Right atrium auricular region (tissue), 2 donors: ENCODE data around the gene EBPL. TPM values are rescaled to one million over a fixed set of nuclear protein-coding genes. Genes with fewer than 3 reads are reported as not detected.
A peak's percentile ranks its signal among the peaks of the same experiment; 100 is the strongest.

Experiments
- DNase-seq: peaks from one replicate; pipeline ENCODE4 v3.0.0-alpha.2; 2019; ENCODE audit warnings: low spot score
- H3K27ac ChIP-seq, 2 donors: fragments of 200-600 bp; sonication (generic); 1 replicate in 1 of 2; 2 replicates in 1 of 2; pipeline ENCODE4 v1.5.1; 2016 to 2019
- H3K27me3 ChIP-seq, 2 donors: fragments of 200-600 bp; sonication (generic); one replicate each; pipeline versions ENCODE4 v1.5.1 to v1.6.0; 2017 to 2019
- H3K36me3 ChIP-seq: fragments of 200-600 bp; sonication (generic); one replicate; pipeline ENCODE4 v1.5.1; 2016
- H3K4me1 ChIP-seq, 2 donors: fragments of 200-600 bp; sonication (generic); one replicate each; pipeline versions ENCODE4 v1.5.1 to v1.6.0; 2017 to 2019
- H3K4me3 ChIP-seq, 2 donors: fragments of 200-600 bp; sonication (generic); 1 replicate in 1 of 2; 2 replicates in 1 of 2; pipeline ENCODE4 v1.5.1; 2017 to 2019; ENCODE audit warnings: mild to moderate bottlenecking in 1 of 2, moderate library complexity in 1 of 2
- H3K9me3 ChIP-seq, 2 donors: fragments of 200-600 bp; sonication (generic); one replicate each; pipeline ENCODE4 v1.5.1; 2019
- total RNA-seq, 2 donors: library from RNA; depleted of rRNA; stranded (reverse); fragments of >200 nt; gene quantifications; one replicate each; pipeline ENCODE4 v1.1.0, GENCODE V29; 2016
- TF ChIP-seq, protein P1 (sequence below), 2 donors: fragments of 200-600 bp; sonication (generic); IDR thresholded peaks; one replicate each; pipeline ENCODE4 v1.5.1; 2019; ENCODE audit warnings: antibody characterized with exemption in 2 of 2

Gene EBPL
- total RNA-seq, 2 donors from 2014 or later: 17.6 to 22.6 TPM

DNA sequence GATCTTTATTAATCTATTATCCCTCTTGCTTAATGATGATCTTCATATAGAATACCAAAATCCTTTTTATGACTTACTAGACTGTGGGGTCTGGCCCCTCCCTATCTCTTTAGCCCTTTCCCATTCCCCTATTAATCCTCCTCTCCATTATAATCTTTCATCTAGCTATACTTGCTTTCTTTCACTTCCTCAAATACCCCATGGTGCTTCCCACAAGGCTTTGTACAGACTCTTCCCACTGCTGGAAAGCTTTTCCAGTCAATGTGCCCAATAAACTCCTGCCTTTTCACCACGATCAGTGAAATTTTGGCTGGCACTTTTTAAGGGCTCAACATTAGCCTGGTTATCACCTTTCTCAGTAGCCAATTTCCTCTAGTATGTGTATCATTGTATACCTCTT lies 3.2 kb upstream of the EBPL start:
- DNase-seq: no peak

DNA sequence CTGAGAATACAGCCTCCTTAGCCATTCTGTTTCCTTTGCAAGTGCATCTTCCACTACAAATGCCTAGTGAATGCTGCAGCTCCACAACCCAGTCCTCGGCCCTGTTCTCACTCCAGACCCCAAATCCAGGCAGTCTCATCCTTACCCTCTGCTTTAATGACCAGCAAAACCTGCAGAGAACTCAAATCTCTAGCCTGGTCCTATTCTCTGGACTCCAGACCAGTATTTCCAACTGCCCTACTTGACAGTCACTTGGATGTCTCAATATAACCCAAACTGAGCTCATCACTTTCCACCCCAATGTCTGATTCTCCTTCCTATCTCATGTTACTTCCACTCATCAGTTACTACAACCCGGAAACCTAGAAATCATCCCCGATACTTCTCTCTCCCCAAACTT lies 2.6 kb upstream of the EBPL start:
- Histone ChIP-seq H3K27me3 (no peaks in the 10 kb centered on the region), H3K9me3 (no peaks in the 10 kb centered on the region), H3K36me3 (peaks cover 7% of the 10 kb centered on the region), H3K4me1 (peaks cover 0 to 23% of the 10 kb centered on the region in 2 donors), H3K4me3 (no peak overlapping the region), H3K27ac (no peak overlapping the region)
- TF ChIP-seq, protein P1, sequence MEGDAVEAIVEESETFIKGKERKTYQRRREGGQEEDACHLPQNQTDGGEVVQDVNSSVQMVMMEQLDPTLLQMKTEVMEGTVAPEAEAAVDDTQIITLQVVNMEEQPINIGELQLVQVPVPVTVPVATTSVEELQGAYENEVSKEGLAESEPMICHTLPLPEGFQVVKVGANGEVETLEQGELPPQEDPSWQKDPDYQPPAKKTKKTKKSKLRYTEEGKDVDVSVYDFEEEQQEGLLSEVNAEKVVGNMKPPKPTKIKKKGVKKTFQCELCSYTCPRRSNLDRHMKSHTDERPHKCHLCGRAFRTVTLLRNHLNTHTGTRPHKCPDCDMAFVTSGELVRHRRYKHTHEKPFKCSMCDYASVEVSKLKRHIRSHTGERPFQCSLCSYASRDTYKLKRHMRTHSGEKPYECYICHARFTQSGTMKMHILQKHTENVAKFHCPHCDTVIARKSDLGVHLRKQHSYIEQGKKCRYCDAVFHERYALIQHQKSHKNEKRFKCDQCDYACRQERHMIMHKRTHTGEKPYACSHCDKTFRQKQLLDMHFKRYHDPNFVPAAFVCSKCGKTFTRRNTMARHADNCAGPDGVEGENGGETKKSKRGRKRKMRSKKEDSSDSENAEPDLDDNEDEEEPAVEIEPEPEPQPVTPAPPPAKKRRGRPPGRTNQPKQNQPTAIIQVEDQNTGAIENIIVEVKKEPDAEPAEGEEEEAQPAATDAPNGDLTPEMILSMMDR (IDR thresholded peaks at IDR 0.05): no peak
- no peak for DNase-seq

More for the DNA sequence above, 3.2 kb upstream of the EBPL start:
- peaks cover 7% of the 10 kb centered on the region for H3K36me3 ChIP-seq
- H3K27me3 ChIP-seq: no peaks in the 10 kb centered on the region
- TF ChIP-seq, protein P1 (IDR thresholded peaks at IDR 0.05): no peak
- no peak overlapping the region for H3K4me3 ChIP-seq
- H3K9me3 ChIP-seq: no peaks in the 10 kb centered on the region
- no peak overlapping the region for H3K27ac ChIP-seq
- peaks cover 0 to 19% of the 10 kb centered on the region in 2 donors for H3K4me1 ChIP-seq

DNA sequence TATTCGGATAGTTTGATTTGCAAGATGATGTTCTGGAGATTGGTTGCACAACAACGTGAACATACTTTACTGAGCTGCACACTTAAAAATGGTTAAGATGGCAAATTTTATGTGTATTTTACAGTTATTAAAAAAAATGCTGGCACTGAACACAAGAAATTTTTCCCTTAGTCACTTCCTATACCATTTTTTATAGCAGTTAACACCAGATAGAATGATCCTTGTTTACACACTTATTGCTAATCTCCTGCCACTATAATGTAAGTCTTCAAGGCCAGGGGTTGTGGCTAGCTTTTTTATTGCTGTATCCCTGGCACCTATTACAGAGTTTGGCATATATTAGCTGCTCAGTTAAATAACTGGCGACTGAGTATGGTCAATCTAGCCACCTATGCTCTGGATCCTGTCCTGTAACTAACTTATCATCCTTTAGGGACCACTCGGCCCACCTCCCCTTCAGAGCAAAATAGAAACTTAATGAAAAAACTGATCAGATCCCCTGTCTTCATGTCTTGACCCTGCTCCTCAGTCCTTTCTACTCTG lies 2.0 kb upstream of the EBPL start:
- Histone ChIP-seq H3K4me1 (peaks cover 0 to 23% of the 10 kb centered on the region in 2 donors), H3K27me3 (no peaks in the 10 kb centered on the region), H3K36me3 (peaks cover 7% of the 10 kb centered on the region), H3K4me3 (no peak overlapping the region), H3K9me3 (no peaks in the 10 kb centered on the region), H3K27ac (no peak overlapping the region)
- TF ChIP-seq, protein P1 (IDR thresholded peaks at IDR 0.05): no peak
- DNase-seq: no peak

DNA sequence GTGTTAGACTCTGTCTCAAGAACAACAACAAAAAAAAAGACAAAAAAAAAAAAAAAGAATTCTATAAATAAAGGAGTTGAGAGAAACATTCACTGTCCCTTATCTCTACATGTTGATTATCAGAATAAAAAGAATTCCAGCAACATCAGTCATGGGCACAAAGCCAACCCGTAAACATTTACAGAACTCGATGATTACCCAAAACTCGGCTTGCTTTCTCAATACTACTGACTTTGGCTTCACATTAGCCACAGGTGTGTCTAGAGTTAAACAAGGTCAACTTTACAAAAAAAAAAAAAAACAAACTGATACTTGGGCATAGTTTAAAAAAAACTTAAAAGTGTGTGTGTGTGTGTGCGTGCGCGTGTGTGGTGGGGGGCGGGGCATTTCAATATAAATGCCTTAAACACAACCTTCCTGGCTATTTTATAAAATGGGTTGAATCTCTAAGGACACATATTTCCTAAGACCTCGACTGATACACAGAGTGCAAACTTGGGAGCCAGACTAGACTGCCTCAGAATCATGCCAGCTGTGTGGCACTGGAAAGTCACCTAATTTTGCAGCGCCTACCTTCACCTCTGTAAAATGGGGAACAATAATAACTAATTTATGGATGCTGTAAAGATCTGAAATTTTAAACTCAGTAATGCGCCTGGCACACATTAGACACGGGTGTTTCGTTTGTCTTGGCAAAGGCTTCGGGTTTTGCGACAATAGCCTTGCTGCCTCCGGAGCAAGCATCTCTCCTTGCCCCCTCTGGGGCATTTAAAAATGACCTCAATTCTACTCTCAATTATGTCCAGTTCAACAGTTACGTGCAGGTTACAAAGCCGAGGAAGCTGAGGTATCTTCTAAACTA lies 922 bp downstream of the EBPL start:
- H3K36me3 ChIP-seq: no peaks in the 10 kb centered on the region
- no peaks in the 10 kb centered on the region for H3K9me3 ChIP-seq
- H3K27me3 ChIP-seq: no peaks in the 10 kb centered on the region
- TF ChIP-seq, protein P1 (IDR thresholded peaks at IDR 0.05): no peak
- peak overlapping the region; percentile 64 to 85 for H3K27ac ChIP-seq
- peaks cover 0 to 23% of the 10 kb centered on the region in 2 donors for H3K4me1 ChIP-seq
- peak overlapping the region; percentile 61 to 75 for H3K4me3 ChIP-seq
- DNase-seq: no peak

DNA sequence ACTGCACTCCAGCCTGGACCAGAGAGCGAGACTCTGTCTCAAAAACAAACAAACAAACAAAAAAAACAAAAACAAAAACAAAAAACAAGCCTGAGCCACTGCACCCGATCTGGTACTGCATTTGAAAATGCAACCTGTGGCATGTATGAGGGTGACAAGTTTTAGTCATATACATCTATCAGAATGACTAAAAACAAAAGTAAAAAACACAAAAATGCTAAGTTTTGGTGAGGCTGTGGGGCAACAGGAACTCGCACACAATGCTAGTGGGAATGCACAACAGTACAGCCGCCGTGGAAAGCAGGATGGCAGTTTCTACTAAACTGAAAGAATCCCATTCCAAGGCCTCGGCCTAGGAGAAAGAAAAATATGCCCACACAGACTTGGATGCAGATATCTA lies 7.8 kb downstream of the EBPL start:
- Histone ChIP-seq H3K36me3 (no peaks in the 10 kb centered on the region), H3K27ac (no peak overlapping the region), H3K4me3 (no peak overlapping the region), H3K27me3 (no peaks in the 10 kb centered on the region), H3K4me1 (no peaks in the 10 kb centered on the region), H3K9me3 (no peaks in the 10 kb centered on the region)
- no peak for DNase-seq
- TF ChIP-seq, protein P1 (IDR thresholded peaks at IDR 0.05): no peak
